HG03280 (cell line): ENCODE measurements around the gene NSG1.
"Not testable (repeated sequence)": the region's sequence is repeated elsewhere in the genome, so short reads cannot be mapped to it uniquely, and the experiment has no call there.

Source experiments
- ATAC-seq: cut with Tn5 transposase; IDR thresholded peaks from one replicate; pipeline ENCODE4 v1.9.1; 2021; ENCODE audit warnings: mild to moderate bottlenecking, moderate library complexity; ENCODE audit not compliant: unreplicated experiment

Gene NSG1

DNA sequence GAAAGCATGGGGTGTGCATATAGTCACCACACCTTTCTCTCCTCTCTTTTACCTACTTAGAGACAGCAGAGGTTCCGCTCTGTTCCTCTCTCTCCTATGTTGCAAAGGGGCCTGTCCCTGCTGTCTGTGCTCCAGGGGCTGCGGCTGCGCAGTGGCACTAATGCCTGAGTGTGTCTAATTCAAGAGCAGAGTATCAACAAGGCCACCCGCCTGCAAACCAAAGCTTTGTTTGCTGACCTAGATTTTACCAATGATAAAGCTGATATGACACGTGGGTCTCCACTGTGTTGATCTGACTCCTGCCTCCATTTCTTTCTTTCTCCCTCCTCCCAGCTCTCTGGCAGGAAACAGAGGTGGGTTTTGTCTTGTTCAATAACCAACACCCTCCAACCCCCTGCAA lies 74.9 kb downstream of the NSG1 start:
- no peak for ATAC-seq

DNA sequence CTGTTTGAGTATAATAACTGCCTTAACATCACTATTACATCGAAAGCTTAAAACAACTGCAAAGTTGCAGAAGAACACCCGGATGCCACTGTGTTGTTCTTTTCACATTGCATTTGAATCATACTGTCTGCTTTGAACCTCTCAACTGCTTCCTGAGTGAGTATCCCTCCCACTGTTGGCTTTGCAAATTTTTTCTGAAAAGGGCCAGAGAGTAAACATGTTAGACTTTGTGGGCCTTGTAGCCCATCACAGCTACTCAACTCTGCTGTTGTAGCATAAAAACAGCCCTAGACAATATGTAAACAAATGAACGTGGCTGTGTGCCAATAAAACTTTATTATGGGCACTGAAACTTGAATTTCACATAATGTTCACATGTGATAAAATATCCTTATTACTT lies 76.1 kb downstream of the NSG1 start:
- no peak for ATAC-seq

DNA sequence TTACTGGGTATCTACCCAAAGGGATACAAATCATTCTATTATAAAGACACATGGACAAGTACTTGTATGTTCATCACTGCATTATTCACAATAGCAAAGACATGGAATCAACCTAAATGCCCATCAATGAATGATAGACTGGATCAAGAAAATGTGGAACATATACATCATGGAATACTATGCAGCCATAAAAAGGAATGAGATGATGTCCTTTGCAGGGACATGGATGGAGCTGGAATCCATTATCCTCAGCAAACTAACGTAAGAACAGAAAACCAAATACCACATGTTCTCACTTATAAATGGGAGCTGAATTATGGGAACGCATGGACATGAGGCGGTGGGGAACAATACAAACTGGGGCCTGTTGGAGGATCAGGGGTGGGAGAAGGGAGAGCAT lies 78.3 kb downstream of the NSG1 start:
- not testable (repeated sequence) for ATAC-seq
